Keratinocyte (primary cell): Measurements from ENCODE around the gene NMRK2. TPM values are rescaled to one million over a fixed set of nuclear protein-coding genes. Genes with fewer than 3 reads are reported as not detected.
"Not testable (repeated sequence)": the region's sequence is repeated elsewhere in the genome, so short reads cannot be mapped to it uniquely, and the experiment has no call there.

ENCODE experiments used
- DNase-seq: peaks from one replicate; pipeline ENCODE4 v3.0.0-alpha.2; 2011; ENCODE audit warnings: low read depth, missing footprints, low spot score
- FAIRE-seq: peaks from 2 replicates; lab custom pipeline; 2011; peaks lifted over from hg19 to GRCh38; lab: Jason Lieb, UNC
- H2AFZ ChIP-seq: 2 replicates; pipeline ENCODE4 v1.6.0; 2012; ENCODE audit warnings: low read length, control low read depth, inconsistent platforms; ENCODE audit not compliant: control insufficient read depth
- H3K27ac ChIP-seq: 2 replicates; pipeline ENCODE4 v1.5.1; 2011; ENCODE audit warnings: low read length; ENCODE audit not compliant: control insufficient read depth, insufficient read depth
- H3K27me3 ChIP-seq: 3 replicates; pipeline ENCODE4 v1.6.0; 2011; ENCODE audit warnings: low read length; ENCODE audit not compliant: control insufficient read depth, insufficient read depth; ENCODE audit errors: extremely low read depth
- H3K36me3 ChIP-seq, 2 experiments: 2 replicates in 1 of 2; 3 replicates in 1 of 2; pipeline ENCODE4 v1.5.1; 2011; ENCODE audit warnings: low read length in 2 of 2, mild to moderate bottlenecking in 1 of 2; ENCODE audit not compliant: control insufficient read depth in 2 of 2, insufficient read depth in 2 of 2; ENCODE audit errors: extremely low read depth in 1 of 2
- H3K4me1 ChIP-seq: 3 replicates; pipeline ENCODE4 v1.5.1; 2011; ENCODE audit warnings: low read length; ENCODE audit not compliant: control insufficient read depth, insufficient read depth; ENCODE audit errors: extremely low read depth
- H3K4me2 ChIP-seq: 3 replicates; pipeline ENCODE4 v1.6.0; 2011; ENCODE audit warnings: low read depth, low read length; ENCODE audit not compliant: control insufficient read depth, insufficient read depth; ENCODE audit errors: extremely low read depth
- H3K4me3 ChIP-seq, 3 experiments: fragments of 200-600 bp in 1 of 3; sonication (generic) in 1 of 3; 2 replicates in 2 of 3; 3 replicates in 1 of 3; pipeline ENCODE4 v1.5.1; 2011 to 2016; ENCODE audit warnings: low read length in 3 of 3, mild to moderate bottlenecking in 3 of 3, control low read depth in 2 of 3, inconsistent platforms in 1 of 3, low read depth in 1 of 3, mixed read lengths in 1 of 3, mixed run types in 1 of 3, moderate library complexity in 1 of 3; ENCODE audit not compliant: control insufficient read depth in 2 of 3, insufficient read depth in 2 of 3; ENCODE audit errors: extremely low read depth in 1 of 3
- H3K79me2 ChIP-seq: 2 replicates; pipeline ENCODE4 v1.6.0; 2012; ENCODE audit warnings: low read length; ENCODE audit not compliant: control insufficient read depth, insufficient read depth
- H3K9ac ChIP-seq: 3 replicates; pipeline ENCODE4 v1.6.0; 2011; ENCODE audit warnings: low read length; ENCODE audit not compliant: control insufficient read depth, insufficient read depth; ENCODE audit errors: extremely low read depth
- H3K9me1 ChIP-seq: 3 replicates; pipeline ENCODE4 v1.6.0; 2011; ENCODE audit warnings: low read length; ENCODE audit not compliant: control insufficient read depth, insufficient read depth; ENCODE audit errors: extremely low read depth
- H3K9me3 ChIP-seq: 2 replicates; pipeline ENCODE4 v1.5.1; 2012; ENCODE audit warnings: low read depth, low read length; ENCODE audit not compliant: control insufficient read depth
- H4K20me1 ChIP-seq: 3 replicates; pipeline ENCODE4 v1.6.0; 2011; ENCODE audit warnings: low read length; ENCODE audit not compliant: control insufficient read depth, insufficient read depth; ENCODE audit errors: extremely low read depth
- CTCF ChIP-seq, 3 experiments: IDR thresholded peaks in 1 of 3; conservative IDR thresholded peaks in 1 of 3; optimal IDR thresholded peaks in 1 of 3; 2 replicates in 2 of 3; 3 replicates in 1 of 3; pipeline versions ENCODE3 to v1.5.1; 2011; ENCODE audit warnings: low read length in 3 of 3, mild to moderate bottlenecking in 3 of 3, moderate library complexity in 2 of 3, control low read depth in 1 of 3, inconsistent platforms in 1 of 3; ENCODE audit not compliant: insufficient read depth in 2 of 3; ENCODE audit errors: extremely low read depth in 1 of 3
- EZH2 ChIP-seq: IDR thresholded peaks from one replicate; pipeline ENCODE4 v1.6.1; 2012; ENCODE audit warnings: inconsistent platforms, mild to moderate bottlenecking, low read length, moderate library complexity
- dilution Hi-C: fragments of 300-500 bp; cut with MboI; formaldehyde crosslinking; loops from one replicate; pipeline ENCODE4 v1.7.0; 2020; ENCODE audit warnings: low sequenced_read_pairs; ENCODE audit not compliant: extremely low pct_ligation_motif_present
- polyA plus RNA-seq, 5 experiments: library from polyadenylated mRNA; depleted of rRNA in 3 of 5; stranded (reverse) in 3 of 5; stranded (forward) in 1 of 5; unstranded in 1 of 5; fragments of >200 nt; gene quantifications; 1 replicate in 1 of 5; 2 replicates in 3 of 5; 3 replicates in 1 of 5; pipeline versions ENCODE4 v1.2.1 to v1.2.3, GENCODE V29; 2011 to 2012; ENCODE audit warnings: missing spikeins in 2 of 5, low read depth in 1 of 5, low replicate concordance in 1 of 5

The NMRK2 gene
- polyA plus RNA-seq, 1 donor (not counting 4 experiments of a cell fraction or from before 2014, with no cell fraction given), result not detected

- no peak overlapping the region for H3K4me2 ChIP-seq
- peaks cover 21% of the 10 kb centered on the region for H4K20me1 ChIP-seq
- H3K4me1 ChIP-seq, result peaks cover 17% of the 10 kb centered on the region
- H2AFZ ChIP-seq, result no peak overlapping the region
- FAIRE-seq, result no peak
- H3K9me3 ChIP-seq, result no peaks in the 10 kb centered on the region
- H3K9me1 ChIP-seq, result no peaks in the 10 kb centered on the region
- no peak for TF ChIP-seq EZH2
- TF ChIP-seq CTCF (optimal IDR thresholded peaks at IDR 0.05 in 1 of 3, IDR thresholded peaks at IDR 0.05 in 1 of 3, conservative IDR thresholded peaks at IDR 0.05 in 1 of 3; ENCODE audit: extremely low read depth in 1 of 3, insufficient read depth in 2 of 3, low read length in 3 of 3), result no peak
- no peak overlapping the region for H3K27ac ChIP-seq
- no peak overlapping the region for H3K4me3 ChIP-seq
- no peak for DNase-seq
- dilution Hi-C loops, result no loop called here
- H3K36me3 ChIP-seq, result peaks cover 37 to 47% of the 10 kb centered on the region in 2 experiments
- no peaks in the 10 kb centered on the region for H3K27me3 ChIP-seq
- peaks cover 44% of the 10 kb centered on the region for H3K79me2 ChIP-seq
- no peak overlapping the region for H3K9ac ChIP-seq
Observed at GRCh38 chr19:3964256-3965194, 31.7 kb downstream of the NMRK2 start.

- Histone ChIP-seq H3K27ac (no peak overlapping the region), H3K79me2 (peaks cover 57% of the 10 kb centered on the region), H3K27me3 (no peaks in the 10 kb centered on the region), H3K4me2 (no peak overlapping the region), H2AFZ (no peak overlapping the region), H3K4me1 (peaks cover 22% of the 10 kb centered on the region), H3K9ac (no peak overlapping the region), H4K20me1 (peaks cover 22% of the 10 kb centered on the region), H3K4me3 (no peak overlapping the region), H3K36me3 (peaks cover 37 to 40% of the 10 kb centered on the region in 2 experiments), H3K9me1 (no peaks in the 10 kb centered on the region), H3K9me3 (no peaks in the 10 kb centered on the region)
- no peak for FAIRE-seq
- dilution Hi-C loops, result no loop called here
- TF ChIP-seq EZH2 (no peak), CTCF (optimal IDR thresholded peaks at IDR 0.05 in 1 of 3, IDR thresholded peaks at IDR 0.05 in 1 of 3, conservative IDR thresholded peaks at IDR 0.05 in 1 of 3; ENCODE audit: extremely low read depth in 1 of 3, insufficient read depth in 2 of 3, low read length in 3 of 3) (no peak)
- DNase-seq, result no peak
Observed at GRCh38 chr19:3966051-3967017, 33.5 kb downstream of the NMRK2 start.

GRCh38 chr19:3967983-3968382 lies 35.1 kb downstream of the NMRK2 start:
- peak overlapping the region in 1 of 3 experiments; percentile 46 for H3K4me3 ChIP-seq
- H3K27ac ChIP-seq, result peak overlapping the region; percentile 94
- FAIRE-seq, DNase-seq, H2AFZ ChIP-seq, H3K27me3 ChIP-seq, dilution Hi-C loops, H3K9me3 ChIP-seq, H3K9me1 ChIP-seq: not testable (repeated sequence)
- peak overlapping the region; percentile 95 for H3K4me2 ChIP-seq
- peaks cover 22% of the 10 kb centered on the region for H3K4me1 ChIP-seq
- peaks cover 28% of the 10 kb centered on the region for H4K20me1 ChIP-seq
- H3K79me2 ChIP-seq, result peaks cover 57% of the 10 kb centered on the region
- peaks cover 32 to 36% of the 10 kb centered on the region in 2 experiments for H3K36me3 ChIP-seq
- H3K9ac ChIP-seq, result peak overlapping the region; percentile 46
